Measurements from ENCODE around the gene ESD.
"Not testable (repeated sequence)": the region's sequence is repeated elsewhere in the genome, so short reads cannot be mapped to it uniquely, and the experiment has no call there.

Gene ESD

GRCh38 chr13:46795321-46795720 lies 1.6 kb downstream of the ESD start:
- Histone ChIP-seq H3K9ac (ENCODE audit: low read length) (no peak overlapping the region), H3K36me3 (ENCODE audit: control insufficient read depth, insufficient read depth, low read length) (peaks cover 18% of the 10 kb centered on the region), H3K4me3 (ENCODE audit: low read depth, low read length) (no peak overlapping the region), H3K27me3 (ENCODE audit: control insufficient read depth, insufficient read depth, low read length) (no peaks in the 10 kb centered on the region), H3K27ac (ENCODE audit: low read depth, low read length) (no peak overlapping the region), H3K4me1 (ENCODE audit: control insufficient read depth, insufficient read depth, low read length) (peaks cover 22% of the 10 kb centered on the region), H3K9me3 (ENCODE audit: control insufficient read depth, insufficient read depth, low read depth, low read length) (no peaks in the 10 kb centered on the region)

DNA sequence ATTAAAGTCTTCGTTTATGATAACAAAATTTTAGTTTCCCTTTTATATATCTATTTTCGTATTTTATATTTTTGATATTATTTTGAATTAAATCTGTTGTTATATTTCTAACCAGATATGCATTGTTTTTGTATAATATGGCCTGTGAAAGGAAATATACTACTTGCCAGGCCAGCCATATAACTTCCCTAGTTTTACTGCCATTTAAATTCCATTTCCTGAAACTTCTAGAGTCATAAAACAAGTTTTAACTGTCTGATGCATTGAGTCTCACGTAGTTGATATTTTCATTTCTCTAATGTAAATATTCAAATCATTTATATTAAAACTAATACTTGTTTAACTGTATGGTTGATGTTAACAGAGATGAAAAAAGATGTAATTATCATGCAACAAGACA lies 13.5 kb downstream of the ESD start:
- no peak overlapping the region for H3K27ac ChIP-seq (ENCODE audit: low read depth, low read length)
- no peaks in the 10 kb centered on the region for H3K4me1 ChIP-seq (ENCODE audit: control insufficient read depth, insufficient read depth, low read length)
- peaks cover 88% of the 10 kb centered on the region for H3K36me3 ChIP-seq (ENCODE audit: control insufficient read depth, insufficient read depth, low read length)
- no peak overlapping the region for H3K4me3 ChIP-seq (ENCODE audit: low read depth, low read length)
- H3K27me3 ChIP-seq (ENCODE audit: control insufficient read depth, insufficient read depth, low read length) = no peaks in the 10 kb centered on the region
- no peaks in the 10 kb centered on the region for H3K9me3 ChIP-seq (ENCODE audit: control insufficient read depth, insufficient read depth, low read depth, low read length)
- no peak overlapping the region for H3K9ac ChIP-seq (ENCODE audit: low read length)

DNA sequence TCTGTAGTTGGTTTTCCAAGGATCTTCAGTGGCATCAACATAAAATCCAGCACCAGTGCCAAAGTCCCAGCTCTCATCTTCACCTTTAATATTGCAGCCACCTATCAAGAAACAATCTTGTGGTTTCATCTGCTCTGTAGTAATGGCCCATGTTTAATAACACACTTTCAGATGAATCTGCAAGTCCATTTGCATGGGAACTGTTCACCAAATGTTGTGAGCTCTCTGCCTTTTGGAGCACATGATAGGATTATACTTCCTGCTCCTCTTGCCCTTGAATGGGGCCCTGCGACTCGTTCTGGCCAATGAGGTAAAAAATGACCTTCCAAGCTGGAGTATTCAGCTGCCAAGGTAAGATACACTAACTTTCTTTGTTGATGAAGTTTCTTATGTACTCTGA lies 14.3 kb downstream of the ESD start:
- no peaks in the 10 kb centered on the region for H3K4me1 ChIP-seq (ENCODE audit: control insufficient read depth, insufficient read depth, low read length)
- H3K9me3 ChIP-seq (ENCODE audit: control insufficient read depth, insufficient read depth, low read depth, low read length) = no peaks in the 10 kb centered on the region
- H3K27ac ChIP-seq (ENCODE audit: low read depth, low read length) = no peak overlapping the region
- peaks cover 89% of the 10 kb centered on the region for H3K36me3 ChIP-seq (ENCODE audit: control insufficient read depth, insufficient read depth, low read length)
- no peak overlapping the region for H3K4me3 ChIP-seq (ENCODE audit: low read depth, low read length)
- H3K9ac ChIP-seq (ENCODE audit: low read length) = no peak overlapping the region
- H3K27me3 ChIP-seq (ENCODE audit: control insufficient read depth, insufficient read depth, low read length) = no peaks in the 10 kb centered on the region

- Histone ChIP-seq H3K27ac (ENCODE audit: low read depth, low read length) (no peak overlapping the region), H3K36me3 (ENCODE audit: control insufficient read depth, insufficient read depth, low read length) (peaks cover 94% of the 10 kb centered on the region), H3K9ac (ENCODE audit: low read length) (no peak overlapping the region), H3K9me3 (ENCODE audit: control insufficient read depth, insufficient read depth, low read depth, low read length) (no peaks in the 10 kb centered on the region), H3K4me1 (ENCODE audit: control insufficient read depth, insufficient read depth, low read length) (no peaks in the 10 kb centered on the region), H3K4me3 (ENCODE audit: low read depth, low read length) (no peak overlapping the region), H3K27me3 (ENCODE audit: control insufficient read depth, insufficient read depth, low read length) (no peaks in the 10 kb centered on the region)
These were observed 14.9 kb downstream of the ESD start for GRCh38 chr13:46782066-46782465.

- Histone ChIP-seq H3K27me3 (ENCODE audit: control insufficient read depth, insufficient read depth, low read length) (no peaks in the 10 kb centered on the region), H3K9me3 (ENCODE audit: control insufficient read depth, insufficient read depth, low read depth, low read length) (no peaks in the 10 kb centered on the region), H3K36me3 (ENCODE audit: control insufficient read depth, insufficient read depth, low read length) (peaks cover 87% of the 10 kb centered on the region), H3K27ac (ENCODE audit: low read depth, low read length) (no peak overlapping the region), H3K4me3 (ENCODE audit: low read depth, low read length) (no peak overlapping the region), H3K4me1 (ENCODE audit: control insufficient read depth, insufficient read depth, low read length) (0 out of 2 replicates have a peak, but pooled peaks cover 2% of the 10 kb centered on the region), H3K9ac (ENCODE audit: low read length) (no peak overlapping the region)
These were observed 18.1 kb downstream of the ESD start for GRCh38 chr13:46778890-46779289.

DNA sequence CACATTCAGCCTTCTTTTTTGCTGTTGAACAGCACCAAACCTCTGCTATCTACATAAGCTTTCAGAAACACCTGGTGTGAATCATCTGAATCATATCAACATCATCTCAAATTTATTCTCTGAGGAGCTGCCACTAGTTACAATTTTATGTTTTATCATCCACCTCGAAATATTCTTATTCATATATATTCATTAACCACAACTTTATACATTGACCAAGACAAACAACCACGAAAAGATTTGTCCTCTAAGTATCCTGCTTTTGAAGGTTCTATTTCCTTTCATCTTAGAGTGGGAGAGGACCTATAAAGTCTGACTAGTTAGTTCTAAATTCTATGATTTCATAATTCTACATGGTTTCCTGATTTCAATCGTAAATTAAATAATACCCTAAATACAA lies 18.9 kb downstream of the ESD start:
- Histone ChIP-seq H3K36me3 (ENCODE audit: control insufficient read depth, insufficient read depth, low read length) (peaks cover 87% of the 10 kb centered on the region), H3K9me3 (ENCODE audit: control insufficient read depth, insufficient read depth, low read depth, low read length) (no peaks in the 10 kb centered on the region), H3K4me3 (ENCODE audit: low read depth, low read length) (no peak overlapping the region), H3K27me3 (ENCODE audit: control insufficient read depth, insufficient read depth, low read length) (no peaks in the 10 kb centered on the region), H3K27ac (ENCODE audit: low read depth, low read length) (no peak overlapping the region), H3K9ac (ENCODE audit: low read length) (no peak overlapping the region), H3K4me1 (ENCODE audit: control insufficient read depth, insufficient read depth, low read length) (0 out of 2 replicates have a peak, but pooled peaks cover 2% of the 10 kb centered on the region)

DNA sequence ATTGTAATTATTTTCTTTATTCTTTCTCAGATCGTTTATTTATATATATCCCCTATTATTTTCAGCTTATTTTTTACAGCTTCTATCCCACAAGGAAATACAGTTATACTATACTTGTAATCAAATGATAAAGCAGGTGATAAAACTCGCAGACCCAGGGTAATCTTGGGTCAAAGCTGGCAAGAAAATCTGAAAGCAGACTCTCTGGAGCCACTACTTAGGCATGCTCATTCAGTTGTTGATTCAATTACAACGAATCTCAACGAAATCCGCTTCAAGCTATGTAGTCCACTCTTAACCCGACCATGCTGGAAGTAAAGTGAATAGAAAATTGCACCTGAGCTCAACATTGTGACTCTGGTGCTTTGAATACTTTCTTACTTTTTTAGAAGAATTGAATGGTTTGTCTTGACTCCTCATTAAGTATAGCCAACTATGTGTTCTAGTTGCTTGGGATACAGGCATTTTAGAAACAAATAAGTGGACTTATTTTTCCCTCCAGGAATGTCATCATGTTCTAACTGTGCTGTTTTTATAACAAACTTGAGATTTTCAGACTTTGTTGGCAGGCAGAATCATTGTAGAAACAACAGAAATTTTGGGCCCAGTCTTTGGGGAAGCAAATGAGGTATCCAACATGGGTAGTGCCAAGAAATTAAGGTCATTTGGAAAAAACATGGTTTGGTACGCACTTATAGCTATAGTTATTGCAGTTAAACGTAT lies 21.4 kb downstream of the ESD start:
- H3K27ac ChIP-seq (ENCODE audit: low read depth, low read length) = no peak overlapping the region
- H3K9me3 ChIP-seq (ENCODE audit: control insufficient read depth, insufficient read depth, low read depth, low read length) = no peaks in the 10 kb centered on the region
- no peaks in the 10 kb centered on the region for H3K27me3 ChIP-seq (ENCODE audit: control insufficient read depth, insufficient read depth, low read length)
- H3K4me3 ChIP-seq (ENCODE audit: low read depth, low read length) = no peak overlapping the region
- peaks cover 81% of the 10 kb centered on the region for H3K36me3 ChIP-seq (ENCODE audit: control insufficient read depth, insufficient read depth, low read length)
- 0 out of 2 replicates have a peak, but pooled peaks cover 2% of the 10 kb centered on the region for H3K4me1 ChIP-seq (ENCODE audit: control insufficient read depth, insufficient read depth, low read length)
- no peak overlapping the region for H3K9ac ChIP-seq (ENCODE audit: low read length)

DNA sequence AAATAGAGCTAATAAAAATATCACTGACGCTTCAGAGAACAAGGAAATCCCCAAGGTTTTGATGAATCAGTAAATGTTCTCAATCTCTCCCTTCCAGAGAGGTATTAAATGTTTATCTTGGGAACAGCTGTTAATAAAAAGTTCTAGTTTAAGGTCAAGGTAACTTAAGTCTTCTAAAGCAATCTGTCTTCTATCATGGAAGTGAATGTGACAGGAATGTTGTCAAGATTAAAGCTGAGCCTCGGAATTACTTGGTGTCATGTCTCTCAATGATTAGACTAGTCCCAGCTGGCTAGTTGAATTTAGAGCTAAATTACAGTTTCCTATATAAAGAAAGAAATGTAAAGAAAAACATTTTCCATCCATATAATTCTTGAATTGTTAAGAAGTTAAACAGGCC lies 23.4 kb downstream of the ESD start:
- H3K9ac ChIP-seq (ENCODE audit: low read length) = no peak overlapping the region
- H3K4me1 ChIP-seq (ENCODE audit: control insufficient read depth, insufficient read depth, low read length) = 0 out of 2 replicates have a peak, but pooled peaks cover 2% of the 10 kb centered on the region
- H3K4me3 ChIP-seq (ENCODE audit: low read depth, low read length) = no peak overlapping the region
- no peaks in the 10 kb centered on the region for H3K27me3 ChIP-seq (ENCODE audit: control insufficient read depth, insufficient read depth, low read length)
- H3K36me3 ChIP-seq (ENCODE audit: control insufficient read depth, insufficient read depth, low read length) = peaks cover 64% of the 10 kb centered on the region
- H3K9me3 ChIP-seq (ENCODE audit: control insufficient read depth, insufficient read depth, low read depth, low read length) = no peaks in the 10 kb centered on the region
- H3K27ac ChIP-seq (ENCODE audit: low read depth, low read length) = no peak overlapping the region

GRCh38 chr13:46771693-46772092 lies 25.3 kb downstream of the ESD start:
- no peaks in the 10 kb centered on the region for H3K27me3 ChIP-seq (ENCODE audit: control insufficient read depth, insufficient read depth, low read length)
- H3K9ac ChIP-seq (ENCODE audit: low read length) = no peak overlapping the region
- peaks cover 45% of the 10 kb centered on the region for H3K36me3 ChIP-seq (ENCODE audit: control insufficient read depth, insufficient read depth, low read length)

DNA sequence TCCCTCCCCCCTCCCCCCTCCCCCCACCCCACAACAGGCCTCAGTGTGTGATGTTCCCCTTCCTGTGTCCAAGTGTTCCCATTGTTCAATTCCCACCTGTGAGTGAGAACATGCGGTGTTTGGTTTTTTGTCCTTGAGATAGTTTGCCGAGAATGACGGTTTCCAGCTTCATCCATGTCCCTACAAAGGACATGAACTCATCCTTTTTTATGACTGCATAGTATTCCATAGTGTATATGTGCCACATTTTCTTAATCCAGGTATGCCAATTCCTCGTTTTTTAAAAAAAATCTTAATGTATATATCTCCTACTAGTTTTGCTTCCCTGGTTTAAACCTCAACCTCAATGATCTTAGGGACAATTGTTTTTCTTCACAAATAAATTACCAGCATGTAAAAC lies 27.0 kb downstream of the ESD start:
- H3K4me1 ChIP-seq (ENCODE audit: control insufficient read depth, insufficient read depth, low read length); H3K4me3 ChIP-seq (ENCODE audit: low read depth, low read length); H3K27ac ChIP-seq (ENCODE audit: low read depth, low read length); H3K9ac ChIP-seq (ENCODE audit: low read length); H3K27me3 ChIP-seq (ENCODE audit: control insufficient read depth, insufficient read depth, low read length); H3K9me3 ChIP-seq (ENCODE audit: control insufficient read depth, insufficient read depth, low read depth, low read length): not testable (repeated sequence)
- peaks cover 32% of the 10 kb centered on the region for H3K36me3 ChIP-seq (ENCODE audit: control insufficient read depth, insufficient read depth, low read length)

More at GRCh38 chr13:46771693-46772092, 25.3 kb downstream of the ESD start:
- 0 out of 2 replicates have a peak, but pooled peaks cover 2% of the 10 kb centered on the region for H3K4me1 ChIP-seq (ENCODE audit: control insufficient read depth, insufficient read depth, low read length)
- no peak overlapping the region for H3K27ac ChIP-seq (ENCODE audit: low read depth, low read length)
- no peaks in the 10 kb centered on the region for H3K9me3 ChIP-seq (ENCODE audit: control insufficient read depth, insufficient read depth, low read depth, low read length)
- H3K4me3 ChIP-seq (ENCODE audit: low read depth, low read length) = no peak overlapping the region

DNA sequence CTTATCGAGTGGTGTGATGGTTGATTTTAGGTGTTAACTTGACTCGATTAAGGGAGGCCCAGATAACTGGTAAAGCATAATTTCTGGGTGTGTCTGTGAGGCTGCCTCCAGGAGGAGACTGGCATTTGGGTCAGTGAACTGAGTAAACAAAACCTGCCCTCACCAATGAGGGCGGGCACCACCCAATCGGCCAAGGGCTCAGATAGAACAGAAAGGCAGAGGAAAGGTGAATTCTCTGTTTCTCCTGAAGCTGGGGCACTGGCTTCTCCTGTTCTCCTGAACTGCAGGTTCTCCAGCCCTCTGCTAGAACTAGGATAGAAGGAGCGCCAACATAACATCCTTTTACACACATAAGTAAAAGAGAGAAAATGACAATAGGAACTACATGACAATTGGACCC lies 35.1 kb downstream of the ESD start:
- no peak overlapping the region for H3K4me3 ChIP-seq (ENCODE audit: low read depth, low read length)
- peaks cover 2% of the 10 kb centered on the region; the same call in 1 of the 2 replicates for H3K4me1 ChIP-seq (ENCODE audit: control insufficient read depth, insufficient read depth, low read length)
- H3K27ac ChIP-seq (ENCODE audit: low read depth, low read length) = no peak overlapping the region
- no peaks in the 10 kb centered on the region for H3K27me3 ChIP-seq (ENCODE audit: control insufficient read depth, insufficient read depth, low read length)
- H3K9ac ChIP-seq (ENCODE audit: low read length) = no peak overlapping the region
- no peaks in the 10 kb centered on the region for H3K36me3 ChIP-seq (ENCODE audit: control insufficient read depth, insufficient read depth, low read length)
- no peaks in the 10 kb centered on the region for H3K9me3 ChIP-seq (ENCODE audit: control insufficient read depth, insufficient read depth, low read depth, low read length)
